Neuronal stem cell (in vitro differentiated cells): ENCODE results near the gene ENTPD2. TPM values are rescaled to one million over a fixed set of nuclear protein-coding genes. Genes with fewer than 3 reads are reported as not detected.

ENCODE experiments used
- DNase-seq: peaks from one replicate; pipeline ENCODE4 v3.0.0-alpha.2; 2013; ENCODE audit warnings: low spot score
- H2AFZ ChIP-seq: one replicate; pipeline ENCODE4 v1.6.1; 2013; ENCODE audit warnings: mild to moderate bottlenecking, low read length, inconsistent platforms
- H2AK5ac ChIP-seq: 2 replicates; pipeline ENCODE4 v1.6.1; 2013; ENCODE audit warnings: low read depth, mild to moderate bottlenecking, inconsistent platforms, low read length, moderate library complexity, mixed read lengths
- H2BK120ac ChIP-seq: 2 replicates; pipeline ENCODE4 v1.6.1; 2013; ENCODE audit warnings: low read depth, mild to moderate bottlenecking, inconsistent platforms, low read length, moderate library complexity, mixed read lengths
- H2BK12ac ChIP-seq: one replicate; pipeline ENCODE4 v1.6.1; 2013; ENCODE audit warnings: low read length, inconsistent platforms
- H2BK15ac ChIP-seq: 2 replicates; pipeline ENCODE4 v1.6.1; 2013; ENCODE audit warnings: mild to moderate bottlenecking, low read length, inconsistent platforms, mixed read lengths
- H2BK5ac ChIP-seq: one replicate; pipeline ENCODE4 v1.6.1; 2013; ENCODE audit warnings: inconsistent platforms, mild to moderate bottlenecking, low read length, moderate library complexity
- H3K14ac ChIP-seq: one replicate; pipeline ENCODE4 v1.6.1; 2013; ENCODE audit warnings: low read length, inconsistent platforms
- H3K18ac ChIP-seq: 2 replicates; pipeline ENCODE4 v1.6.1; 2013; ENCODE audit warnings: low read length, inconsistent platforms
- H3K23ac ChIP-seq: 2 replicates; pipeline ENCODE4 v1.6.1; 2013; ENCODE audit warnings: low read depth, mild to moderate bottlenecking, mixed read lengths, low read length, inconsistent platforms; ENCODE audit not compliant: poor library complexity
- H3K27ac ChIP-seq: replicated peaks from 3 replicates; pipeline ENCODE4 v1.5.1; 2013; ENCODE audit warnings: low read length, inconsistent platforms
- H3K27me3 ChIP-seq, 3 experiments: 2 replicates each; pipeline ENCODE4 v1.6.1; 2013; ENCODE audit warnings: low read length in 3 of 3, mild to moderate bottlenecking in 2 of 3, inconsistent platforms in 1 of 3, low read depth in 1 of 3, mixed read lengths in 1 of 3, moderate library complexity in 1 of 3; ENCODE audit not compliant: control insufficient read depth in 3 of 3, insufficient read depth in 3 of 3
- H3K36me3 ChIP-seq, 2 donors: replicated peaks in 1 of 2; 2 replicates each; pipeline ENCODE4 v1.6.1; 2013; ENCODE audit warnings: low read length in 2 of 2; ENCODE audit not compliant: control insufficient read depth in 2 of 2, insufficient read depth in 2 of 2
- H3K4ac ChIP-seq: 2 replicates; pipeline ENCODE4 v1.6.1; 2013; ENCODE audit warnings: inconsistent platforms, mild to moderate bottlenecking, low read length, moderate library complexity
- H3K4me1 ChIP-seq, 2 donors: 1 replicate in 1 of 2; 2 replicates in 1 of 2; pipeline ENCODE4 v1.6.1; 2013; ENCODE audit warnings: low read length in 2 of 2, low read depth in 1 of 2; ENCODE audit not compliant: control insufficient read depth in 2 of 2, insufficient read depth in 1 of 2
- H3K4me2 ChIP-seq: one replicate; pipeline ENCODE4 v1.6.1; 2013; ENCODE audit warnings: mild to moderate bottlenecking, low read length, inconsistent platforms; ENCODE audit not compliant: insufficient read depth, poor library complexity, severe bottlenecking
- H3K4me3 ChIP-seq, 2 donors: 2 replicates each; pipeline ENCODE4 v1.5.1; 2013; ENCODE audit warnings: low read length in 2 of 2, mild to moderate bottlenecking in 2 of 2, inconsistent platforms in 1 of 2, moderate library complexity in 1 of 2
- H3K79me1 ChIP-seq: one replicate; pipeline ENCODE4 v1.6.1; 2013; ENCODE audit warnings: low read depth, mild to moderate bottlenecking, inconsistent platforms, low read length, moderate library complexity
- H3K9ac ChIP-seq: one replicate; pipeline ENCODE4 v1.6.1; 2013; ENCODE audit warnings: mild to moderate bottlenecking, low read depth, low read length, inconsistent platforms; ENCODE audit not compliant: poor library complexity
- H3K9me3 ChIP-seq, 2 donors: replicated peaks in 1 of 2; 2 replicates each; pipeline versions ENCODE3 to v1.6.1; 2013; ENCODE audit warnings: low read length in 2 of 2, mild to moderate bottlenecking in 2 of 2, inconsistent platforms in 1 of 2, low read depth in 1 of 2, mixed read lengths in 1 of 2, moderate library complexity in 1 of 2; ENCODE audit not compliant: control insufficient read depth in 2 of 2, insufficient read depth in 1 of 2
- H4K8ac ChIP-seq: one replicate; pipeline ENCODE4 v1.6.1; 2013; ENCODE audit warnings: low read depth, mild to moderate bottlenecking, inconsistent platforms, low read length, moderate library complexity
- H4K91ac ChIP-seq: one replicate; pipeline ENCODE4 v1.6.1; 2013; ENCODE audit warnings: low read length, low read depth, mild to moderate bottlenecking, inconsistent platforms; ENCODE audit not compliant: poor library complexity
- WGBS, 2 donors: extraction: QIAGEN DNeasy Blood & Tissue Kit; methylation state at CpG; one replicate each; pipeline ENCODE4 v1.1.7; 2013; ENCODE audit warnings: missing lambda C conversion rate in 2 of 2, mixed read lengths in 1 of 2; ENCODE audit not compliant: insufficient read length in 2 of 2, insufficient replicate concordance in 1 of 2; ENCODE audit errors: extremely low coverage in 2 of 2; 5-methylcytosine and 5-hydroxymethylcytosine counted together
- polyA plus RNA-seq, 2 experiments: library from polyadenylated mRNA; stranded (reverse); fragments of 200-250 nt; gene quantifications; one replicate each; pipeline ENCODE4 v1.2.3, GENCODE V29; 2013

The ENTPD2 gene
- 0.01 TPM for polyA plus RNA-seq (2013, experiment 1 of 2)
- not detected for polyA plus RNA-seq (2013, experiment 2 of 2)

GRCh38 chr9:137053944-137054931 is at the start of gene ENTPD2:
Gene ENTPD2 (minus strand): TSS chr9:137054061. CDS start chr9:137053997, 64 bp downstream.
- peak within 1 kb of the TSS; percentile 37 for H3K4ac ChIP-seq
- peak within 1 kb of the TSS in 1 of 2 donors; percentile 67 for H3K4me3 ChIP-seq
- DNase-seq = no peak
- H2BK5ac ChIP-seq = peak within 1 kb of the TSS; percentile 53
- peaks cover 0 to 1% of the 10 kb centered on the region in 2 donors for H3K9me3 ChIP-seq
- H2AFZ ChIP-seq = peak within 1 kb of the TSS; percentile 90
- peaks cover 22 to 90% (median 67%) of the 10 kb centered on the region in 3 experiments for H3K27me3 ChIP-seq
- H3K79me1 ChIP-seq = no peaks in the 10 kb centered on the region
- H3K9ac ChIP-seq = peak within 1 kb of the TSS; percentile 70
- H3K4me1 ChIP-seq = peaks cover 8 to 13% of the 10 kb centered on the region in 2 donors
- H3K27ac ChIP-seq = no peak within 1 kb of the TSS
- no peak within 1 kb of the TSS for H4K91ac ChIP-seq
- peak within 1 kb of the TSS; percentile 71 for H3K14ac ChIP-seq
- peak within 1 kb of the TSS; percentile 80 for H3K18ac ChIP-seq
- H3K36me3 ChIP-seq = no peaks in the 10 kb centered on the region
- H3K4me2 ChIP-seq = peak within 1 kb of the TSS; percentile 57
- no CpG with 5 or more reads among the region's 90 CpGs for WGBS, 2 donors
- H4K8ac ChIP-seq = peak within 1 kb of the TSS; percentile 9
- peak within 1 kb of the TSS; percentile 97 for H2BK12ac ChIP-seq
- peak within 1 kb of the TSS; percentile 56 for H2BK120ac ChIP-seq
- peak within 1 kb of the TSS; percentile 96 for H2BK15ac ChIP-seq
- peak within 1 kb of the TSS; percentile 94 for H2AK5ac ChIP-seq
- peak within 1 kb of the TSS; percentile 89 for H3K23ac ChIP-seq

- H3K27ac ChIP-seq = no peak overlapping the region
- H3K9me3 ChIP-seq = peaks cover 23 to 29% of the 10 kb centered on the region in 2 donors
- H3K4me2 ChIP-seq = no peak overlapping the region
- H3K14ac ChIP-seq = peak overlapping the region; percentile 71
- H3K23ac ChIP-seq = peak overlapping the region; percentile 37
- no peak overlapping the region for H2AFZ ChIP-seq
- peaks cover 62 to 92% of the 10 kb centered on the region in 2 donors for H3K36me3 ChIP-seq
- no peak overlapping the region for H4K91ac ChIP-seq
- H3K4me1 ChIP-seq = no peaks in the 10 kb centered on the region
- no peak for DNase-seq
- H3K79me1 ChIP-seq = peaks cover 5% of the 10 kb centered on the region
- no peak overlapping the region for H3K18ac ChIP-seq
- no peak overlapping the region for H2BK5ac ChIP-seq
- no peak overlapping the region for H2BK120ac ChIP-seq
- H3K4me3 ChIP-seq = peak overlapping the region in 1 of 2 donors; percentile 37
- H3K9ac ChIP-seq = peak overlapping the region; percentile 81
- no peak overlapping the region for H2AK5ac ChIP-seq
- H2BK15ac ChIP-seq = no peak overlapping the region
- H4K8ac ChIP-seq = no peak overlapping the region
- no CpG with 5 or more reads among the region's 37 CpGs for WGBS, 2 donors
- H2BK12ac ChIP-seq = no peak overlapping the region
- H3K27me3 ChIP-seq = no peaks in the 10 kb centered on the region
- H3K4ac ChIP-seq = peak overlapping the region; percentile 23
Observed at GRCh38 chr9:137103206-137103999, 49.5 kb upstream of the ENTPD2 start.

GRCh38 chr9:137099231-137099630 is 45.4 kb upstream of the ENTPD2 start:
- Histone ChIP-seq H4K91ac (no peak overlapping the region), H2BK15ac (no peak overlapping the region), H3K27me3 (no peaks in the 10 kb centered on the region), H3K4ac (no peak overlapping the region), H3K18ac (no peak overlapping the region), H3K23ac (peak overlapping the region; percentile 75), H3K79me1 (peaks cover 6% of the 10 kb centered on the region), H3K14ac (peak overlapping the region; percentile 71), H3K4me3 (peak overlapping the region in 1 of 2 donors; percentile 33), H4K8ac (no peak overlapping the region), H2AK5ac (no peak overlapping the region), H2BK5ac (peak overlapping the region; percentile 1), H3K4me2 (no peak overlapping the region), H2BK12ac (no peak overlapping the region), H2BK120ac (no peak overlapping the region), H3K4me1 (no peaks in the 10 kb centered on the region), H3K36me3 (peaks cover 59 to 81% of the 10 kb centered on the region in 2 donors), H3K9ac (no peak overlapping the region), H2AFZ (no peak overlapping the region), H3K9me3 (peaks cover 23 to 29% of the 10 kb centered on the region in 2 donors), H3K27ac (no peak overlapping the region)
- WGBS, 2 donors = no CpG with 5 or more reads among the region's 14 CpGs
- no peak for DNase-seq
